HG03442 (cell line): ENCODE measurements around the gene HDAC9.
A peak's percentile ranks its signal among the peaks of the same experiment; 100 is the strongest.

Experiments
- ATAC-seq: cut with Tn5 transposase; IDR thresholded peaks from one replicate; pipeline ENCODE4 v1.9.1; 2021; ENCODE audit warnings: mild to moderate bottlenecking, moderate library complexity; ENCODE audit not compliant: unreplicated experiment

HDAC9 gene

GRCh38 chr7:18828260-18828993 is 332.9 kb downstream of the HDAC9 start:
- ATAC-seq: no peak

DNA sequence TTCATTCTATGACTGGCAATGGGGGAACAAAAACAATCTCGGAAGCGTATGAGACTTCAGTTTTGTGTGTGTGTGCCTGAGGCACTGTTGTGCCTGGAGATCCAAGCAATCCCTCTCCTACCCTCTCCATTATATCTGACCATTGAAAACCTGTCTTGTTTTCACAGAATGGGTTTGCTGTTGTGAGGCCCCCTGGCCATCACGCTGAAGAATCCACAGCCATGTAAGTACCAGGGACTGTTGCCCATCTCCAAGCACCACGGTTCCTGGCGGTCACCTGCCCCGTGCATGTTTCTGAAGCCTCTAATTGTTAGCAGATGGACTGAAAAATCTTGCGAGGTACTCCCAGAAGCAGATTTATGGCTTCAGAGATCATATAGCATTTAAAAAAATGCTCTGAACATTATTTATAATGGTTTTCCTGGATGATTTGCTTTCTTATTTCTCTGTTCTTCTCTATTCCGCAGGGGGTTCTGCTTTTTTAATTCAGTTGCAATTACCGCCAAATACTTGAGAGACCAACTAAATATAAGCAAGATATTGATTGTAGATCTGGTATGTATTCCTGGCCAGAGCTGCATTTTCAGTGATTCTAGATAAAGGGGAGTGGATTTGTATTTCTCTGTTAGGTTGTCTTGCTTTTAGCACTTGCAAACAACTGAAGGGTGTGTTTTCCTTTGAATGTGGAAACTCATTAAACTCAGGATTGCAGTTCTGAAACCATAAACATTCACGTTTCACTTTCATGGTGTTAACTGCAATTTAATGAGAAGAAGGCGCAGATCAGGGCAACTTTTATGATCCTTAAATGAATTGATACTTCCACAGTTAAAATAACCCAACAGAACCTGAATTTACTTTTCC is 333.7 kb downstream of the HDAC9 start:
- no peak for ATAC-seq

GRCh38 chr7:18829858-18830285 is 334.3 kb downstream of the HDAC9 start:
- no peak for ATAC-seq

DNA sequence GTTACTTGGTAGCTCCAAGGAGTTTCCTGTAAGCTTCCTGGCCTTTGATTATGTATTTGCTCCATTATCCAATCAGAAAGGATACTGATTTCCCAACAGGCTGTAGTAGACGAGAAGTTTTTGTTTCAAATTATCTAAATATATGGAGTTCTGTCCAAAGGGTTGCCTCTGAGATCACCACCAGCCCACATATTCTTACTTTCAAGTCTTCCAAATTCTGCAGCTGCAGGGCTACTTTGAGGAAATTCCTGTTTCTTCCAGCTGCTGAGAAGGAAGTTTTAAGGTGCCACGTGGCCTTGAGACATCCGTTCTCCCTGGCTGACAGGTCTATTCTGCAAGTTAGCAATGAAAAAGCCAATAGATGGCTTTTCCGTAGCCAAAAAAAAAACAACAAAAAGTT is 335.9 kb downstream of the HDAC9 start:
- ATAC-seq: no peak

GRCh38 chr7:18831943-18832342 is 336.4 kb downstream of the HDAC9 start:
- no peak for ATAC-seq

- no peak for ATAC-seq
Measured at GRCh38 chr7:18834577-18834976, 339.0 kb downstream of the HDAC9 start.

DNA sequence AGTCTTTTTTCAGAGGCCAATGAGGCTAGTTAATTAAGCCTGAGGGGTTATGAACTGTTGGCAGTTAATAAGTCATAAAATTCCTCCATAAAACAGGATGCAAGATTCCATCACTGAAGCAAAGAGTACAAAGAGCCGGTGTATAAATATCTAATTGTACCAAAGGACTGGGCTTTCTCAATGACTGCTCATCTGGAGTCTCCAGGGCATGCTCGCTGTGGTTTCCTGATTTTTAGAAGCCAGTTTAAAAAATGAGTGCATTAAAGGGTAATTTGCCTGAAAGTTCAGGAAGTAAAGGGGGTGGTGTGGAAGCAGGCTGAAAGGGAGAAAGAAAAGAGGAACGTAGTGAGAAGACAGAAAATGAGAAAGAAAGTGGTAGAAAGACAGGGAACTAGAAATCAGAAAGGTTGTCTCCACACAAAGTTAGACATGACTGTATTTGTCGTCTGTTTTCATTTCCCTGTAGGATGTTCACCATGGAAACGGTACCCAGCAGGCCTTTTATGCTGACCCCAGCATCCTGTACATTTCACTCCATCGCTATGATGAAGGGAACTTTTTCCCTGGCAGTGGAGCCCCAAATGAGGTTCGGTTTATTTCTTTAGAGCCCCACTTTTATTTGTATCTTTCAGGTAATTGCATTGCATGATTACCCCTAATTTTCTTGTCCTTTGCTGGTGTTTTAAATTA is 339.6 kb downstream of the HDAC9 start:
- ATAC-seq: no peak

DNA sequence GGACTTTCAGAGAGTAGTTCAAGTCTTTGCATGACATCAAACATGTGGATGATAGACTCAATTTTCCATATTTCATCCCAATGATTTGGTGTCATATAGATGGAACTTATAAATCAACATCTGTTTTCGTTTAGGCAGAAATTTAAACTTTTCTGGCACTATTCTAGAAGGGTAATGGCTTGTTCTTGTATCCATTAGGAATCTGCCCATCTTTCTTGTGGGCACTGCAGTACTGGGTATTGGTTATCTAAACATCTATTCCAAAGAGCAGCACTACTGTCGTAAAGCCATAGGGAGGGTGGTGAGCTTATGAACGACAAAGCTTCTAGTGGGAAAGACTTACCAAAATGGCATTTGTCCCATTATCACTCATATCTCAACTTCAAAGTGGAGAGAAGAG is 348.4 kb downstream of the HDAC9 start:
- ATAC-seq: no peak

- no peak for ATAC-seq
Measured at GRCh38 chr7:18844735-18845134, 349.2 kb downstream of the HDAC9 start.

GRCh38 chr7:18845700-18846099 is 350.2 kb downstream of the HDAC9 start:
- ATAC-seq: no peak

- no peak for ATAC-seq
Measured at GRCh38 chr7:18846765-18847215, 351.2 kb downstream of the HDAC9 start.

- ATAC-seq: no peak
Measured at GRCh38 chr7:18849130-18849529, 353.6 kb downstream of the HDAC9 start.

GRCh38 chr7:18855796-18856195 is 360.2 kb downstream of the HDAC9 start:
- ATAC-seq: no peak

GRCh38 chr7:18858232-18858631 is 362.7 kb downstream of the HDAC9 start:
- ATAC-seq: no peak

DNA sequence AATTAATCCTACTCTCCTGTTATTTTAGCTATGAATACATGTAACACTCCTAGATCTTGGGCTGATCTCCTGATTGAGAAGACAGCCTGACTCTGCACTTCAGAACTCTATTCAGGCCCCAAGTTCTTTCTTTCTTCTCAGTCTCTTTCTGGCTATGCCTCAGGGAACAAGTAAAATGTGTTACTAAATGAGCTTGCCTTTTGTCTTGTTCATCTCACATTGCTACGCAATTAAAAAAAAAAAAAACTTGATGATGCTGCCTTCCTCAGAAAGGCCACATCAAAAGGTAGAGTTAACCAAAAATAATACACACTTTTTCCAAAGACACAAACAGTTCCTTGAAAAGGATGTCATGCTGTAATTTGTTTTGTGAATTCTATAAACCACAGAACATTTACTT is 363.8 kb downstream of the HDAC9 start:
- ATAC-seq: no peak

- no peak for ATAC-seq
Measured at GRCh38 chr7:18860221-18860620, 364.7 kb downstream of the HDAC9 start.

DNA sequence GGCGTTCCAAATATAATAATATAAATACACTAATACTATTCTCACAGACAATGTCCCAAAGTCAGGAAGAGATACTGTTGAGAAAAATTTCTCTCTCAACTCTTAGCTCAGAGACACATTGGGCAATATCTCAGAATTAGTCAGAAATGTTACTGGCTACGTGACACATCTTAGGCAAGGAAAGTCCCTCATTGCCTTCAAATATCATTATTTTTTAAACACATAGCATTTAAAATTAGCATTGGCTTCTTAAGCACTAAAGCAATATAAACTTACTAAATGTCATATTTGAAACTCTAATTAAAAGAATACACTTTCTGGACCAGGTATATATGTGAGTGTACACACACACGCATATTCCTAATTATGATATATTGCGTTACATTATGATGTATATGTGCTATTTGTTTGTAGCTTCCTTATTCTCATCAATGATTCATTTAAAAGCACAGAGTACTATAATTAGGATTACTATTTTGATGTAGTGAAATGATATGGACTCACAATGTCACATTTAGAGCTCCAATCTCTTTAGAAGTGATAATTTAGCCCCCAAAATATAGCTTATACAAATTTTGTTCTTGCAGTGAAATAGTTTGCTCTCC is 366.1 kb downstream of the HDAC9 start:
- peak; percentile 84 for ATAC-seq

DNA sequence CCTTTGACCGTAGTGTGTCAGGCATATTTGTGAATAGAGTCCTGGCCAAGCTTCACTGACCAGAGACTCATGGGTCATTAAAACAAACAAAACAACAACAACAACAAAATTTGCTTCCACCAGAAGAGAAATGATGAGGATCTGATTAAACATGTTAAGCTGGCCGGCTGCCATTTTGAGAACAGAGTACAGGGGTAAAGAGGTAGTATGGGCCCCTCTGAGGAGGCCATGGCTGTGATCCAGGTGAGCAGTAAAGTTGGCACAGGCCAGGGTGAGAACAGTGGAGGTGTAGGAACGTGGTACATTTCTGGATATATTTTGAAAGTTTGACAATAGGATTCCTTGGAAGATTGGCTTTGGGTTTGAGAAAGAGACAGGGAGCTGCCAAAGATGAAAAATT is 369.4 kb downstream of the HDAC9 start:
- no peak for ATAC-seq

DNA sequence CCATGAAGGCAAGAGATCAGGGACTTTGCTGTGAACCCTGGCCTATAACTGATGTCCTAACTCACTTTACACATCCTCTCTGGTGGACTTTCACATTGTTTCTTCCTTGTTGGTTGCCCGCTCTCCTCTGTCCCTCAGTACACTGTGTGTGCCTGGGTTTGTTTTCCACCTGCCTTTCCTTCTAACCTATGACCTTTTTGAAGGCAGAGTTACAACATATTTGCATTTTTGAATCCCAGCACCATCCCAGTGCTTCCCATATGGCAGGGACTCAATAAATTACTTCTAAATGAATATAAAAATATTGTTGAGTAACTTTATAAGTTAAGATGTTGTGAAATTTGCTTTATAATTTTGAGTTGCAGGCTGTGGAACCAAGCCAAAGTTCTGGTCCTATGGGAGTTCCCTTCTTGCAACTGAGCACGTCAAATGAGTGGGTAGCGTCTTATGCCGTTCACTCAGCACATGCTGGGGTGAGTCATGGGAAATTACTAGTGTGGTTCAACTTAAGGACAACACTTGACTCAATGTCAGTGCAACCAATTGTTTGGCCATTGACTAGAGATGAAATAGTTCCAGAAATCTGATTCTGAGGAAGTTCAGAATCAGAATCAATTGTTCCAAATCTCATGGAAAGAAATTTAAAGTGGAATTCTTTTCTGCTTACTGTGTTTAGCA is 370.9 kb downstream of the HDAC9 start:
- peak; percentile 97 for ATAC-seq

GRCh38 chr7:18872344-18872743 is 376.8 kb downstream of the HDAC9 start:
- no peak for ATAC-seq
